Activated CD8-positive, alpha-beta memory T cell treated with anti-CD3 and anti-CD28 coated beads, Interleukin-2, amount 10 ng/mL, durations not matched to agents 7 days and 5 days (primary cell): Measurements from ENCODE around the gene AHCYL2. TPM values are rescaled to one million over a fixed set of nuclear protein-coding genes. Genes with fewer than 3 reads are reported as not detected.
"Not testable (repeated sequence)": the region's sequence is repeated elsewhere in the genome, so short reads cannot be mapped to it uniquely, and the experiment has no call there.

Experiments used
- ATAC-seq: fragments of 150-1000 bp; cut with Tn5 transposase; one replicate; pipeline ENCODE4 v1.10.0; 2021; ENCODE audit warnings: moderate library complexity
- CTCF ChIA-PET: fragments of 350-600 bp; sonication (Branson Sonifier 250); formaldehyde crosslinking; loops from one replicate; lab custom pipeline; 2021; ENCODE audit warnings: antibody characterized with exemption; lab: Charles Lee
- DNase-seq: peaks from one replicate; pipeline ENCODE4 v3.0.0-alpha.2; 2020
- H3K27ac Mint-ChIP-seq: one replicate; pipeline ENCODE4 v1.8.0; 2021; ENCODE audit warnings: mild to moderate bottlenecking, mixed read lengths
- H3K27me3 Mint-ChIP-seq: one replicate; pipeline ENCODE4 v1.8.0; 2021; ENCODE audit warnings: mixed read lengths
- H3K36me3 Mint-ChIP-seq: one replicate; pipeline ENCODE4 v1.8.0; 2021; ENCODE audit warnings: mild to moderate bottlenecking, mixed read lengths
- H3K4me1 Mint-ChIP-seq: one replicate; pipeline ENCODE4 v1.8.0; 2021; ENCODE audit warnings: mixed read lengths
- H3K4me3 Mint-ChIP-seq: one replicate; pipeline ENCODE4 v1.8.0; 2021; ENCODE audit warnings: mild to moderate bottlenecking, moderate library complexity, mixed read lengths
- H3K9me3 Mint-ChIP-seq: one replicate; pipeline ENCODE4 v1.8.0; 2022; ENCODE audit warnings: low read depth, mixed read lengths
- total RNA-seq, 2 experiments: library from RNA; stranded (reverse); gene quantifications; one replicate each; pipeline ENCODE4 v1.2.3, GENCODE V29; 2021

AHCYL2 gene
- total RNA-seq, 2 experiments from 2014 or later: 12.7 to 12.8 TPM

- Mint-ChIP-seq H3K9me3 (no peaks in the 10 kb centered on the region), H3K4me3 (no peak overlapping the region), H3K4me1 (peaks cover 3% of the 10 kb centered on the region), H3K27me3 (peaks cover 20% of the 10 kb centered on the region), H3K36me3 (no peaks in the 10 kb centered on the region), H3K27ac (no peak overlapping the region)
- no peak for DNase-seq
- CTCF ChIA-PET: interaction anchor here (0.9 to 3.3 kb wide), 8 partner anchors 44 to 122 kb away, joined by 3 to 20 read pairs (median 4); no protein-coding TSS in a partner anchor
- no peak for ATAC-seq
These were observed 11.0 kb upstream of the AHCYL2 start for GRCh38 chr7:129213828-129214227.

- H3K36me3 Mint-ChIP-seq, H3K9me3 Mint-ChIP-seq, DNase-seq, H3K27ac Mint-ChIP-seq, H3K4me3 Mint-ChIP-seq, H3K27me3 Mint-ChIP-seq, H3K4me1 Mint-ChIP-seq, ATAC-seq: not testable (repeated sequence)
- CTCF ChIA-PET: interaction anchor here (0.8 to 1.5 kb wide), 4 partner anchors 9 to 57 kb away, joined by 3 to 5 read pairs (median 4); no protein-coding TSS in a partner anchor
These were observed 9.1 kb upstream of the AHCYL2 start for GRCh38 chr7:129215691-129216090.

GRCh38 chr7:129216101-129216715, 8.6 kb upstream of the AHCYL2 start:
- H3K27me3 Mint-ChIP-seq, H3K27ac Mint-ChIP-seq, H3K4me1 Mint-ChIP-seq, H3K9me3 Mint-ChIP-seq, ATAC-seq, H3K36me3 Mint-ChIP-seq, H3K4me3 Mint-ChIP-seq, DNase-seq: not testable (repeated sequence)
- CTCF ChIA-PET: interaction anchor here (0.8 to 1.5 kb wide), 3 partner anchors 22 to 56 kb away, joined by 3 to 5 read pairs (median 4); no protein-coding TSS in a partner anchor

- not testable (repeated sequence) for H3K36me3 Mint-ChIP-seq, H3K27ac Mint-ChIP-seq, H3K9me3 Mint-ChIP-seq, DNase-seq, H3K27me3 Mint-ChIP-seq, ATAC-seq, H3K4me3 Mint-ChIP-seq, H3K4me1 Mint-ChIP-seq
- CTCF ChIA-PET: interaction anchor here (0.8 to 10.9 kb wide), 10 partner anchors 10 to 609 kb away, joined by 4 to 232 read pairs (median 15); no protein-coding TSS in a partner anchor
These were observed 7.9 kb upstream of the AHCYL2 start for GRCh38 chr7:129216821-129217416.

- H3K27me3 Mint-ChIP-seq: peaks cover 9% of the 10 kb centered on the region
- DNase-seq (peak; percentile 84), ATAC-seq (peak; percentile 91)
- H3K36me3 Mint-ChIP-seq: no peaks in the 10 kb centered on the region
- no peak overlapping the region for H3K4me3 Mint-ChIP-seq
- CTCF ChIA-PET: interaction anchor here (0.6 to 10.9 kb wide), 53 partner anchors 8 to 611 kb away, joined by 3 to 232 read pairs (median 5); partner anchors contain the start of genes SMO and STRIP2
- no peaks in the 10 kb centered on the region for H3K9me3 Mint-ChIP-seq
- H3K4me1 Mint-ChIP-seq: peaks cover 17% of the 10 kb centered on the region
- no peak overlapping the region for H3K27ac Mint-ChIP-seq
These were observed 6.2 kb upstream of the AHCYL2 start for GRCh38 chr7:129218514-129219062.

DNA sequence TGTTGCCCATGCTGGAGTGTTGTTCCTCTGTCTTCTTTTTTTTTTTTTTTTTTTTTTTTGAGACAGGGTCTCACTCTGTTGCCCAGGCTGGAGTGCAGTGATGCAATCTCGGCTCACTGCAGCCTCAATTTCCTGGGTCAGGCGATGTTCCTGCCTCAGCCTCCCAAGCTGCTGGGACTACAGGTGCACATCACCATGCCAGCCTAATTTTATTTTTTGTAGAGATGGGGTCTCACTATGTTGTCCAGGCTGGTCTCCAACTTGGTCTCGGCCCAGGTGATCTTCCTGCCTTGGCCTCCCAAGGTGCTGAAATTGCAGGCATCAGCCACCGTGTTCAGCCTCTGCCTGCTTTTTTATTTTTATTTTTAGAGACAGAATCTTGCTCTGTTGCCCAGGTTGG, 5.7 kb upstream of the AHCYL2 start:
- peaks cover 18% of the 10 kb centered on the region for H3K4me1 Mint-ChIP-seq
- H3K4me3 Mint-ChIP-seq, H3K36me3 Mint-ChIP-seq, H3K9me3 Mint-ChIP-seq, DNase-seq, H3K27me3 Mint-ChIP-seq, H3K27ac Mint-ChIP-seq, ATAC-seq: not testable (repeated sequence)
- CTCF ChIA-PET: interaction anchor here (0.7 to 10.9 kb wide), 47 partner anchors 8 to 914 kb away, joined by 3 to 232 read pairs (median 6); partner anchors contain the start of genes SMO and STRIP2

DNA sequence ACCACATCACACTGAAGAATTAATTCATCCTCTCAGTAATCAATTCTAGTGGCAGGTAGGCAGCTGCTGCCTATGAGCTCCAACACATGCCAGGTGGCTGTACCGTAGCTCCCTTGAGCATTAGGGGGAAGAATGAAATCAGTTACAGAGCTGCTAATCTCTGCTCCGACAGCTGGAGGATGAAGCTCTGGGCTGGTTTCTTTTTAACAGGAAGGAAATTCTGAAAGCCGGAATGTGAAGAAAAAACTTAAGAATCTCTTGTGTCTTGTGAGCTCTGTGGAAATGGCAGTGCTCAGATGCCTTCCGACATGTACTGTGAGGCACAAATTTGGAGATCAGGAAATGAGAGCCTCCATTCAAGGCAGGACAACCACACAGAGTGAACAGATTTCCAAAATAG, 2.8 kb upstream of the AHCYL2 start:
- CTCF ChIA-PET: interaction anchor here (1.6 to 10.9 kb wide), 5 partner anchors 11 to 81 kb away, joined by 4 to 232 read pairs (median 76); no protein-coding TSS in a partner anchor

DNA sequence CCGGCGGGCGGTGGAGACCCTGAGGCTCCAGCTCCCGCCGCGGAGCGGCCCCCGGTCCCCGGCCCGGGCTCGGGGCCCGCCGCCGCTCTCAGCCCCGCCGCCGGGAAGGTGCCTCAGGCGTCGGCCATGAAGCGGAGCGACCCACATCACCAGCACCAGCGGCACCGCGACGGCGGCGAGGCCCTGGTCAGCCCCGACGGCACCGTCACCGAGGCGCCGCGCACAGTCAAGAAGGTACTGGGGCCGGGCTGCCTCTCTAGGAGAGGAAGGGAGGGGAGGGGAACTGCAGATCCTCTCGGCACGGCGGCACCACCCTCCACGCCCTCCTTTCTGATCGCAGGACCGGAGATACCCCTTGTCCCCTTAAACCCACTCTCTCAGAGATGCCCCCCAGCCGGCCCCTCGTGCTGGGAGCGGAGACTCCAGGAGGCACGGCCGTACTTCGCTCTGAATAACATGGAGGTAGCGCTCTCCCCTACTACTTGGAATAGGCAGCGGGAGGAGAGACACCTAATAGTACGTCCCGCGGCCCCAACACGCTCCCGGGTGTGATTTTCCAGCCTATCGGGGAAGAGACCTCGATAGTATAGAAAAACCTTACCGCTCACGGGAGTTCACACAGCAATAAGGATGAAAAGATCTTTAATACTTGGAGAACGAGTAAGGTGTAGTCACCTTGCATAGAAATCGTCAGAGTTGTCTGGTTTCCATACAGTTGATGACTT, 538 bp downstream of the AHCYL2 start:
- Mint-ChIP-seq H3K36me3 (no peaks in the 10 kb centered on the region), H3K4me1 (peaks cover 30% of the 10 kb centered on the region), H3K9me3 (no peaks in the 10 kb centered on the region), H3K27me3 (no peaks in the 10 kb centered on the region), H3K4me3 (peak overlapping the region; percentile 88), H3K27ac (peak overlapping the region; percentile 83)
- ATAC-seq: peak; percentile 52
- DNase-seq: peak; percentile 74
- CTCF ChIA-PET: interaction anchor here (0.8 to 10.9 kb wide), 11 partner anchors 7 to 600 kb away, joined by 3 to 232 read pairs (median 4); no protein-coding TSS in a partner anchor

More for the DNA sequence above, 2.8 kb upstream of the AHCYL2 start:
- DNase-seq (no peak), ATAC-seq (no peak)
- no peaks in the 10 kb centered on the region for H3K9me3 Mint-ChIP-seq
- peak overlapping the region; percentile 17 for H3K4me3 Mint-ChIP-seq
- H3K36me3 Mint-ChIP-seq: no peaks in the 10 kb centered on the region
- H3K27me3 Mint-ChIP-seq: peaks cover 8% of the 10 kb centered on the region
- peaks cover 35% of the 10 kb centered on the region for H3K4me1 Mint-ChIP-seq
- H3K27ac Mint-ChIP-seq: no peak overlapping the region

DNA sequence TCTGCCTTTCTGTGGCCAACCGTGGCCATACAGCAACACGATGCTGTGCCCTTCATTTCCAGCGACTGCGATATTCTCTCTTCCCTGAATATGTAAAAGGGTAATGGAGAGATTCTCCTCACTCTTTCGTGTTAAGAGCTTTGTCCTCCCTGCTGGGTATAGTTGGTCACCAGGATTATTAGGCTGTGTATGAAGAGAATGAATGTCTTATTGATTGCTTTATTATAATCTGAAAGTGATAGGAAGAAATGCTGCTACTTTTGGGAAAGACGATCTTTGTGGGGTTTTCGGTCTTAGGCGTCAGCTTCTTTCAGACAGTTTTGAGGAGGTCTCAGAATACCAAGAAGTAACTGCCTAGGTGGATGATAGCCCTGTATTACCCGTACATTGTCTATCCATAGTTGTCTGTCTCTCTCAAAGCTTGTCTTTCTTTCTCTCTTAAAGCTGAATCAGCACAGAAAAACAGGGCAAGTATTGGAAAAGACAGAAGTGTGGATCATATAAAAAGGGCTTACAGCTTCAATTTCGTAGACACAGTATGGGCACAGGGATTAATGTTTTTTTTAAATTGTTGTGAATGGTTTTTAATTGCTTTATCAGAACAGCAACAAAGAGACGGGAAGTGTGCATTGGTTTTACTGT, 1.2 kb downstream of the AHCYL2 start:
- DNase-seq: no peak

GRCh38 chr7:129227646-129228578, 3.1 kb downstream of the AHCYL2 start:
- CTCF ChIA-PET: interaction anchor here (0.7 to 10.9 kb wide), 4 partner anchors 10 to 981 kb away, joined by 3 to 232 read pairs (median 10); no protein-coding TSS in a partner anchor
- Mint-ChIP-seq H3K27ac (no peak overlapping the region), H3K36me3 (no peaks in the 10 kb centered on the region), H3K27me3 (no peaks in the 10 kb centered on the region), H3K9me3 (no peaks in the 10 kb centered on the region), H3K4me3 (no peak overlapping the region), H3K4me1 (peaks cover 26% of the 10 kb centered on the region)
- DNase-seq: no peak
- ATAC-seq: no peak

More for the DNA sequence above, 1.2 kb downstream of the AHCYL2 start:
- CTCF ChIA-PET: interaction anchor here (1.0 to 10.9 kb wide), 4 partner anchors 8 to 142 kb away, joined by 3 to 232 read pairs (median 10); no protein-coding TSS in a partner anchor
- H3K27me3 Mint-ChIP-seq: no peaks in the 10 kb centered on the region
- H3K9me3 Mint-ChIP-seq: no peaks in the 10 kb centered on the region
- peak overlapping the region; percentile 59 for H3K27ac Mint-ChIP-seq
- peak overlapping the region; percentile 88 for H3K4me3 Mint-ChIP-seq
- H3K4me1 Mint-ChIP-seq: peaks cover 30% of the 10 kb centered on the region
- H3K36me3 Mint-ChIP-seq: no peaks in the 10 kb centered on the region
- ATAC-seq: no peak

DNA sequence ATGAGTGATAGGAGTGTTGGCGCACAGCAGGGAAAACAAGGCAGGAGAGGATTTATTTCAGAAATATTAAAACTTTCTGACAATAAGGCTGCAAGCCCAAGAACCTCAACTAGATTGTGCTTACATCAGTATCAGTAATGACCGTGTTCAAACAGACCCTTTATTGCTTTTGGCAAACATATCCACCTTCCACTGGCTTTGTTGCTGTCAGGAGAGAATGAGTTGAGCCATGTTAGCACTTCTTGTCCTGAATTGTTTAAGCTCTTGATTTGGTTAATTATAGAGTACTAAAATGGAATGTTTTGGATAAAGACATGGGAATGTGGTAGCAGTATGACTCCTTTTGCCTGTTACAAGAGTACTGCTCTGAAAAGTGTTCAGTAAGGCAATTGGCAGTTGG, 3.8 kb downstream of the AHCYL2 start:
- Mint-ChIP-seq H3K27ac (no peak overlapping the region), H3K27me3 (no peaks in the 10 kb centered on the region), H3K4me3 (no peak overlapping the region), H3K36me3 (no peaks in the 10 kb centered on the region), H3K9me3 (no peaks in the 10 kb centered on the region), H3K4me1 (peaks cover 24% of the 10 kb centered on the region)
- CTCF ChIA-PET: interaction anchor here (0.6 to 2.9 kb wide), 4 partner anchors 11 to 72 kb away, joined by 3 to 17 read pairs (median 6); no protein-coding TSS in a partner anchor
- ATAC-seq: no peak
- DNase-seq: no peak
